Heart left ventricle (tissue), 16 donors: ENCODE data around the gene ANGPTL2. TPM values are rescaled to one million over a fixed set of nuclear protein-coding genes. Genes with fewer than 3 reads are reported as not detected.

Experiments
- ATAC-seq, 4 donors: fragments of 200-7000 bp; cut with Tn5 transposase; one replicate each; pipeline ENCODE4 v1.9.1; 2020 to 2022; ENCODE audit warnings: moderate library complexity in 4 of 4, mild to moderate bottlenecking in 3 of 4, moderate number of reproducible peaks in 1 of 4
- DNase-seq, 5 donors: peaks; one replicate each; pipeline ENCODE4 v3.0.0-alpha.2; 2020
- H3K27ac ChIP-seq, 12 donors: fragments of 200-600 bp; sonication (generic) in 4 of 12; one replicate each; pipeline versions ENCODE4 v1.5.0 to v1.8.0; 2016 to 2022; ENCODE audit warnings: mild to moderate bottlenecking in 2 of 12
- H3K27me3 ChIP-seq, 9 donors: fragments of 200-600 bp; sonication (generic) in 2 of 9; one replicate each; pipeline versions ENCODE4 v1.5.1 to v1.8.0; 2016 to 2022; ENCODE audit warnings: mild to moderate bottlenecking in 3 of 9
- H3K36me3 ChIP-seq, 9 donors: fragments of 200-600 bp; sonication (generic) in 2 of 9; one replicate each; pipeline versions ENCODE4 v1.5.0 to v1.8.0; 2018 to 2022; ENCODE audit warnings: mild to moderate bottlenecking in 2 of 9
- H3K4me1 ChIP-seq, 12 donors: fragments of 200-600 bp; sonication (generic) in 4 of 12; one replicate each; pipeline versions ENCODE4 v1.5.0 to v1.8.0; 2016 to 2022; ENCODE audit warnings: mild to moderate bottlenecking in 3 of 12
- H3K4me3 ChIP-seq, 12 donors: fragments of 200-600 bp; sonication (generic) in 4 of 12; one replicate each; pipeline versions ENCODE4 v1.5.0 to v1.8.0; 2017 to 2022; ENCODE audit warnings: mild to moderate bottlenecking in 9 of 12, moderate library complexity in 4 of 12
- H3K9me3 ChIP-seq, 12 donors: fragments of 200-600 bp; sonication (generic) in 4 of 12; one replicate each; pipeline versions ENCODE4 v1.5.0 to v1.8.0; 2016 to 2022; ENCODE audit warnings: mild to moderate bottlenecking in 1 of 12
- CTCF ChIP-seq, 12 donors: fragments of 200-600 bp; sonication (generic) in 4 of 12; IDR thresholded peaks; one replicate each; pipeline versions ENCODE4 v1.5.0 to v1.8.0; 2018 to 2022; ENCODE audit warnings: antibody characterized with exemption in 12 of 12, mild to moderate bottlenecking in 5 of 12
- POLR2A ChIP-seq, 2 donors: fragments of 450-650 bp; IDR thresholded peaks; one replicate each; pipeline ENCODE4 v1.6.1; 2017; ENCODE audit warnings: antibody characterized with exemption in 2 of 2, mild to moderate bottlenecking in 2 of 2, moderate library complexity in 2 of 2
- WGBS, 4 donors: extraction: QIAGEN DNeasy Blood & Tissue Kit in 2 of 4; methylation state at CpG; one replicate each; pipeline versions ENCODE4 v1.1.5 to v1.1.7; 2013 to 2018; 5-methylcytosine and 5-hydroxymethylcytosine counted together
- intact Hi-C, 10 donors: fragments of 100-400 bp; cut with DNase I; formaldehyde crosslinking; loops; one replicate each; pipeline versions ENCODE4 v1.11.1 to v1.14.2; 2022
- polyA plus RNA-seq, 2 donors: library from polyadenylated mRNA; stranded (reverse); fragments of 200-250 nt; gene quantifications; one replicate each; pipeline ENCODE4 v1.2.3, GENCODE V29; 2013
- total RNA-seq, 9 donors: library from RNA; depleted of rRNA in 2 of 9; stranded (reverse); fragments of >200 nt in 2 of 9; fragmentation: NEBNext Ultra II Directional in 3 of 9; extraction: Animal tissue kit (Norgen Biotek cat#: 25700) in 3 of 9; gene quantifications; one replicate each; pipeline versions ENCODE4 v1.1.0 to v1.2.4, GENCODE V29; 2016 to 2023
- donor health status: ischemic (EF 13 %, LVEDD 7.1; RV severe dilation, severe dysfunction).
- donor health status: healthy with polysubstance abuse.
- donor health status: DM: no; HTN: yes; CAD: no.
- donor health status: DM: no; HTN: no; CAD: no.
- donor health status: ischemic (EF 25% LVEDD 6.9; RV normal size, moderate dysfunction).
- donor health status: ischemic (EF 25% LVEDD 5.7; RV mildly dilated, moderate dysfunction).
- donor health status: healthy.
- donor health status: DM: yes; HTN: yes; CAD: no.
- donor health status: ischemic (EF 35%, LVEDD 5.7; RV mildly dilated, moderate dysfunction).
- donor health status: nonischemic (EF 11% LVEDD 7.7; RV severe dilation, severe dysfunction).
- donor health status: DM: yes; HTN: yes; CAD: no.
- donor health status: PGD.
- donor health status: ischemic (EF 29% LVEDD 5.4; RV normal size, mild dysfunction).
- donor health status: nonischemic (EF 23%, LVEDD 6.1; RV moderate dilation, normal function).

The ANGPTL2 gene
- total and polyA plus RNA-seq, 11 donors, result 17.0 to 92.5 (median 45.8) TPM

DNA sequence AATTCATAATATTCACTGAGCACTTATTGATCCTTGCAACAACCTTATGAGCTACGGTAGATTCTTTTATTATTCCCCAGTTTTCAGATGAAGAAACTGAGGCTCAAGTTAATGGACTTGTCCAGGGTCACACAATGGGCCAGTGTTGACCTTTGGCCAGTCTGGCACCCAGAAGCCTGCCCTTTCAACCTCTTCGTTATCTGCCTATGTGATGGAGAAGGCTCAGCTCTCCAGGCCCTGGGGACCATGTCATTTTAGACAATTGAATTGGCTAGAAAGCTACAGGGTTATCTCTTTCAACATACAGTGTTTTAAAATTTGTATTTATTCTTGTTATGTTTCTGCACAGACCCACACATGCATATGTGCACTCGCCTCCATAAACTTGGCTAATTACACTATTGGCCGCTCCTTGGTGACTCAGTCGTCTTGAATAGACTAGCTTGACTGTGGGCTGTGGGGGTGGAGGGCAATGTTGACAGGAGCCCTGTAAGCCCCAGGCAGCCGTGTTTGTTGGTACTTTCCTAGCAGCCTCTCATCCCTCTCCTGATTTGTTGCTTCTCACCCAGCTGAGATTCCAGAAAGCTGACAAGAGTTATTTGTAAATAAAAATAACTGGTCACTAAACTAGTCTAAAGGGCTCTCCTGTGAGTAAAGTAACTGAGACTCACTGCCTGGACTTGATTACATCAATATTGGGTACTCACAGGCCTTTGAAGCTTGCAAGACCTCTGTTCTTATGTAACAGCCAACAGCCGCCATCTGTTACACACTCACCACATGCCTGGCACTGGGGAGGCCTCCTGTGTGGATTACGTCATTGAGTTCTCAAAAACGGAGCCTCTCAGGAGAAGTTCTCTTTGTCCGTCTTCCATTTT lies 8.5 kb upstream of the ANGPTL2 start:
- ATAC-seq, result peak in 3 of 4 donors; percentile 38 to 64 (median 60)
- WGBS, 4 donors, result 65 to 74% (median 71%) methylated on average over 10 of the region's 10 CpGs

DNA sequence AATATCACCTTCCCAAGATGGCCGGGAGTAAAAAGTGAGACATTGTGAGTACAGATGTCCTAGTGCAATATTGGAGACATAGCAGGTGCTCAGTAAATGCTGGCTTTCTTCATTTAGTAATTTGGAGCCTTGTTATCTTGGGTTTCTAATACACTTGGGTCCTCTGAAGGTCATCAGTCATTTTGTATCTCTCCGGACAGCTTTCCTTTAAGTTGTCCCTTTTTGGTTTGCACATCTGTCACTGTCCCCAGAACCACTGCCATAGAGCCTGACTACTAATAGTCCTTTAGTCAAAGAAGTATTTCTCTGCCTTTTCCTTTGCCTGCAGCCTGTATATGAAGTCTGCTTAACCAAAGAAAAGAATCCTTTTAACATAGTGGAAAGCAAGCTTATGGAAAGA lies 7.8 kb upstream of the ANGPTL2 start:
- H3K36me3 ChIP-seq, result no peaks in the 10 kb centered on the region
- H3K27me3 ChIP-seq, result no peaks in the 10 kb centered on the region
- TF ChIP-seq POLR2A (IDR thresholded peaks at IDR 0.05) (no peak), CTCF (IDR thresholded peaks at IDR 0.05) (no peak)
- intact Hi-C loops, result loop anchor here in 1 of 10 donors (5.0 kb wide), 1 partner anchor 52 kb away; no protein-coding TSS in a partner anchor
- H3K9me3 ChIP-seq, result no peaks in the 10 kb centered on the region
- H3K4me3 ChIP-seq, result no peak overlapping the region
- peak overlapping the region in 8 of 12 donors; percentile 51 to 96 (median 84) for H3K27ac ChIP-seq
- WGBS, 4 donors, result 70 to 83% (median 79%) methylated on average over 2 of the region's 2 CpGs
- no peak for DNase-seq
- ATAC-seq, result no peak
- peaks cover 0 to 68% (median 57%) of the 10 kb centered on the region in 12 donors for H3K4me1 ChIP-seq

More for the DNA sequence above, 8.5 kb upstream of the ANGPTL2 start:
- TF ChIP-seq POLR2A (IDR thresholded peaks at IDR 0.05) (no peak), CTCF (IDR thresholded peaks at IDR 0.05) (no peak)
- Histone ChIP-seq H3K4me3 (no peak overlapping the region), H3K4me1 (peaks cover 0 to 75% (median 60%) of the 10 kb centered on the region in 12 donors), H3K27ac (peak overlapping the region in 11 of 12 donors; percentile 32 to 96 (median 77)), H3K27me3 (no peaks in the 10 kb centered on the region), H3K9me3 (no peaks in the 10 kb centered on the region), H3K36me3 (no peaks in the 10 kb centered on the region)
- peak in 2 of 5 donors; percentile 67 to 70 for DNase-seq
- intact Hi-C loops, result loop anchor here in 1 of 10 donors (5.0 kb wide), 1 partner anchor 51 kb away; no protein-coding TSS in a partner anchor

- no peaks in the 10 kb centered on the region for H3K36me3 ChIP-seq
These were observed 7.3 kb upstream of the ANGPTL2 start for GRCh38 chr9:127129718-127130085.

More at GRCh38 chr9:127129718-127130085, 7.3 kb upstream of the ANGPTL2 start:
- DNase-seq (no peak), ATAC-seq (no peak)
- TF ChIP-seq CTCF (IDR thresholded peaks at IDR 0.05) (no peak), POLR2A (IDR thresholded peaks at IDR 0.05) (no peak)
- H3K9me3 ChIP-seq, result no peaks in the 10 kb centered on the region
- H3K4me3 ChIP-seq, result no peak overlapping the region
- H3K27me3 ChIP-seq, result no peaks in the 10 kb centered on the region
- peaks cover 0 to 63% (median 54%) of the 10 kb centered on the region in 12 donors for H3K4me1 ChIP-seq
- intact Hi-C loops, result loop anchor here in 1 of 10 donors (5.0 kb wide), 1 partner anchor 53 kb away; no protein-coding TSS in a partner anchor
- peak overlapping the region in 10 of 12 donors; percentile 36 to 96 (median 72) for H3K27ac ChIP-seq
- 81 to 89% (median 83%) methylated on average over 3 of the region's 3 CpGs for WGBS, 4 donors
